Testis (tissue), 2 donors: ENCODE results near the gene DPP6.

Experiments used
- CTCF ChIP-seq, 3 experiments: fragments of 450-650 bp in 2 of 3; fragments of 200-600 bp in 1 of 3; sonication (generic) in 1 of 3; IDR thresholded peaks; one replicate each; pipeline ENCODE4 v1.5.1; 2016 to 2019; ENCODE audit warnings: antibody characterized with exemption in 3 of 3, mild to moderate bottlenecking in 2 of 3, moderate library complexity in 1 of 3
- POLR2A ChIP-seq: fragments of 450-650 bp; IDR thresholded peaks from one replicate; pipeline ENCODE4 v1.6.1; 2017; ENCODE audit warnings: antibody characterized with exemption, mild to moderate bottlenecking, moderate library complexity

GRCh38 chr7:154255324-154255723 lies 203.1 kb downstream of the DPP6 start:
- TF ChIP-seq CTCF (IDR thresholded peaks at IDR 0.05) (no peak), POLR2A (no peak)
